Measurements from ENCODE around the gene DNPH1. TPM values are rescaled to one million over a fixed set of nuclear protein-coding genes. Genes with fewer than 3 reads are reported as not detected.

The DNPH1 gene
- total RNA-seq, 1 donor from 2014 or later: 71.6 TPM

DNA sequence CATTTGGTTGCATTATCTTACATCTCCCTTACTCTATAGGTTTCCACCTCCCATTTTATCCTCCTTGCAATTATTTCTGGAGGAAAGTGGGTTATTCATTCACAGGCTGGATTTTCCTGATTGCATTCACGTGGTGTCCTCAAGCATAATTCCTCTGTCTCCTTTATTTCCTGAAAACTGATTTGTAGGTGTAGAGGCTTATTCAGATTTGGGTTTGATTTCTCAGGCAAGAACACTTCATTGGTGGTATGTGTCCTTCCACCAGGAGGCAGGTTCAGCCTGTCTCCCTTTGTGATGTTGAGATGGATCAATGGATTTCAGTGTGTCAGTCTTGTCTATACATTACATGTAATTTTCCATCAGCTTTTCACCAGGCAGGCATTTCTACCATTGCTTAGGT is 17.3 kb downstream of the DNPH1 start:
- Mint-ChIP-seq H3K36me3 (ENCODE audit: low read depth) (peaks cover 18% of the 10 kb centered on the region), H3K9me3 (no peaks in the 10 kb centered on the region), H3K27me3 (ENCODE audit: insufficient read depth) (no peaks in the 10 kb centered on the region), H3K27ac (no peak overlapping the region), H3K4me3 (no peak overlapping the region), H3K4me1 (ENCODE audit: low read depth) (no peaks in the 10 kb centered on the region)
- intact Hi-C loops (cut with micrococcal nuclease): no loop called here
- no peak for DNase-seq (ENCODE audit: low spot score)

DNA sequence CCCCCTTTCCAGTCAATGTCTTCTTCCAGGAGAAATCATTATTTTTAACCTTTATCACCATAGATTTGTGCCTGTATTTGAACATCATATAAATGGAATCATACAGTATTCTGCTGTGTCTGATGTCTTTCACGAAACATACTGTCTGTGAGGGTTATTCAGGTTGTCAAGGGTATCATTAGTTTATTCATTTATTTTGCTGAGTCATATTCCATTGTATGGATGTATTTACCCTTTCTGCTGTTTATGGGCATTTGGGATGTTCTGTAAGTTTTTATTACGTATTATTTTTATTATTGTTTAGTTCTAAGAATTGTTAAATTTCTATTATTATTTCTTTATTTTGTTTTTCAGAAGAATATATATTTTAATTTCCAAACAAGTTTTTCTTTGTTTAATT is 22.0 kb downstream of the DNPH1 start:
- intact Hi-C loops (cut with micrococcal nuclease): no loop called here
- DNase-seq (ENCODE audit: low spot score): no peak
- H3K9me3 Mint-ChIP-seq: no peaks in the 10 kb centered on the region
- no peaks in the 10 kb centered on the region for H3K27me3 Mint-ChIP-seq (ENCODE audit: insufficient read depth)
- H3K4me3 Mint-ChIP-seq: no peak overlapping the region
- peaks cover 23% of the 10 kb centered on the region for H3K36me3 Mint-ChIP-seq (ENCODE audit: low read depth)
- no peak overlapping the region for H3K27ac Mint-ChIP-seq
- H3K4me1 Mint-ChIP-seq (ENCODE audit: low read depth): no peaks in the 10 kb centered on the region

- Mint-ChIP-seq H3K4me1 (ENCODE audit: low read depth) (no peaks in the 10 kb centered on the region), H3K36me3 (ENCODE audit: low read depth) (peaks cover 27% of the 10 kb centered on the region)
Measured at GRCh38 chr6:43205849-43206248, 23.4 kb downstream of the DNPH1 start.

GRCh38 chr6:43204271-43205105 is 24.8 kb downstream of the DNPH1 start:
- Mint-ChIP-seq H3K9me3 (no peaks in the 10 kb centered on the region), H3K4me3 (no peak overlapping the region), H3K4me1 (ENCODE audit: low read depth) (no peaks in the 10 kb centered on the region), H3K27me3 (ENCODE audit: insufficient read depth) (no peaks in the 10 kb centered on the region), H3K27ac (peak overlapping the region; percentile 65), H3K36me3 (ENCODE audit: low read depth) (peaks cover 33% of the 10 kb centered on the region)
- no peak for DNase-seq (ENCODE audit: low spot score)
- intact Hi-C loops (cut with micrococcal nuclease): no loop called here

More at GRCh38 chr6:43205849-43206248, 23.4 kb downstream of the DNPH1 start:
- no peak for DNase-seq (ENCODE audit: low spot score)
- Mint-ChIP-seq H3K4me3 (no peak overlapping the region), H3K9me3 (no peaks in the 10 kb centered on the region), H3K27me3 (ENCODE audit: insufficient read depth) (no peaks in the 10 kb centered on the region), H3K27ac (no peak overlapping the region)
- intact Hi-C loops (cut with micrococcal nuclease): no loop called here

DNA sequence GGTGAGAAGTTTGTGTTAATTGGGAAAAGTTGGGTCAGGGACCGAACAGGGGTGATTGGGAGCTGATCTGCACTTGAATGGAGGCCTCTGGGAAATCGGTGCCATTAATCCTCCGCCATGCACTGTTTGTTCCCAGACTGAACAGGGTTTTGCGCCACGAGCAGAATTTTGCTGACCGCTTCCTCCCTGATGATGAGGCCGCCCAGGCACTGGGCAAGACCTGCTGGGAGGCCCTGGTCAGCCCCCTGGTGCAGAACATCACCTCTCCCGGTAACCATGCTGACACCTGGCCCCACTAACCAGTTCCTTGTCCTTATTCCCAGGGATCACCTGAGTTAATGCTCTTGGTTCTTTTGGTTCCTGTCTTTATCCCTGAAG is 25.6 kb downstream of the DNPH1 start:
- Mint-ChIP-seq H3K36me3 (ENCODE audit: low read depth) (peaks cover 33% of the 10 kb centered on the region), H3K4me3 (no peak overlapping the region), H3K4me1 (ENCODE audit: low read depth) (no peaks in the 10 kb centered on the region), H3K27ac (no peak overlapping the region), H3K27me3 (ENCODE audit: insufficient read depth) (no peaks in the 10 kb centered on the region), H3K9me3 (no peaks in the 10 kb centered on the region)
- no peak for DNase-seq (ENCODE audit: low spot score)
- intact Hi-C loops (cut with micrococcal nuclease): no loop called here

GRCh38 chr6:43203029-43203717 is 26.1 kb downstream of the DNPH1 start:
- intact Hi-C loops (cut with micrococcal nuclease): no loop called here
- Mint-ChIP-seq H3K4me1 (ENCODE audit: low read depth) (no peaks in the 10 kb centered on the region), H3K36me3 (ENCODE audit: low read depth) (peaks cover 33% of the 10 kb centered on the region), H3K4me3 (no peak overlapping the region), H3K27ac (no peak overlapping the region), H3K9me3 (no peaks in the 10 kb centered on the region), H3K27me3 (ENCODE audit: insufficient read depth) (no peaks in the 10 kb centered on the region)
- no peak for DNase-seq (ENCODE audit: low spot score)

DNA sequence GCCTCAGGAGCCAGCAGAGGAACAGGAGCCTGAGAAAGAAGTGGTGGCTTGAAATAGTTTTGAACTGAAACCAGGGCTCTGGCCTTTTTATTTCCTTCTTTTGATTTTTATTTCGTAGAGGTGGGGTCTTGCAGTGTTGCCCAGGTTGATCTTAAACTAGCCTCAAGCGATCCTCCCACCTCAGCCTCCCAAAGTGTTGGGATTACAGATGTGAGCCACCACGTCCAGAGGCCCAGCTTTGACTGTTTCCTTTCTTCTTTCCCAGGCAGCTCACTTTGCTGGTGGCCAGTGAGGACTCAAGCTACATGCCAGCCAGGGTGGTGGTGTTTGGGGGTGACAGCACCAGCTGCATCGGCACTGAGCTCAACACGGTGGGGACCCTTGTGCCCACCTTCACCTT is 26.8 kb downstream of the DNPH1 start:
- DNase-seq (ENCODE audit: low spot score): no peak
- intact Hi-C loops (cut with micrococcal nuclease): no loop called here
- Mint-ChIP-seq H3K27ac (no peak overlapping the region), H3K27me3 (ENCODE audit: insufficient read depth) (no peaks in the 10 kb centered on the region), H3K4me3 (no peak overlapping the region), H3K4me1 (ENCODE audit: low read depth) (no peaks in the 10 kb centered on the region), H3K36me3 (ENCODE audit: low read depth) (peaks cover 35% of the 10 kb centered on the region), H3K9me3 (no peaks in the 10 kb centered on the region)

DNA sequence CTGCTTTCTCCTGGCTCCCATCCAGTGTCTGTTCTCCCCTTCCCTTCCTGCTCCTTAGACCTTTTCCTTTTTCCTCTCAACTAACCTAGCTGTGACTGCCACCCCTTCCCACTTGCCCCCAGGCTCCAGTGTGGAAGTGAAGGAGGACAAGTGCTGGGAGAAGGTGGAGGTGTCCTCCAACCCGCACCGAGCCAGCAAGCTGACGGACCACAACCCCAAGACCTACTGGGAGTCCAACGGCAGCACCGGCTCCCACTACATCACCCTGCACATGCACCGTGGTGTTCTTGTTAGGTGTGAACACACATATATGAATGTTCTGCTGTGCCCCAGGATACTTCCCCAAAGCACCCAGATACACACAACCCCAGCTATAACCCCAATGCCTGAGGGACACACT is 28.7 kb downstream of the DNPH1 start:
- Mint-ChIP-seq H3K9me3 (no peaks in the 10 kb centered on the region), H3K36me3 (ENCODE audit: low read depth) (peaks cover 38% of the 10 kb centered on the region), H3K27me3 (ENCODE audit: insufficient read depth) (no peaks in the 10 kb centered on the region), H3K4me1 (ENCODE audit: low read depth) (no peaks in the 10 kb centered on the region), H3K4me3 (no peak overlapping the region), H3K27ac (no peak overlapping the region)
- intact Hi-C loops (cut with micrococcal nuclease): no loop called here
- no peak for DNase-seq (ENCODE audit: low spot score)

- intact Hi-C loops (cut with micrococcal nuclease): no loop called here
- no peak overlapping the region for H3K4me3 Mint-ChIP-seq
- H3K27ac Mint-ChIP-seq: no peak overlapping the region
- H3K9me3 Mint-ChIP-seq: no peaks in the 10 kb centered on the region
- no peaks in the 10 kb centered on the region for H3K27me3 Mint-ChIP-seq (ENCODE audit: insufficient read depth)
- H3K4me1 Mint-ChIP-seq (ENCODE audit: low read depth): no peaks in the 10 kb centered on the region
- peaks cover 40% of the 10 kb centered on the region for H3K36me3 Mint-ChIP-seq (ENCODE audit: low read depth)
- no peak for DNase-seq (ENCODE audit: low spot score)
Measured at GRCh38 chr6:43199912-43200311, 29.4 kb downstream of the DNPH1 start.

GRCh38 chr6:43196337-43196736 is 32.9 kb downstream of the DNPH1 start:
- no peak overlapping the region for H3K4me3 Mint-ChIP-seq
- H3K4me1 Mint-ChIP-seq (ENCODE audit: low read depth): no peaks in the 10 kb centered on the region
- intact Hi-C loops (cut with micrococcal nuclease): no loop called here
- DNase-seq (ENCODE audit: low spot score): no peak
- H3K9me3 Mint-ChIP-seq: no peaks in the 10 kb centered on the region
- H3K27ac Mint-ChIP-seq: no peak overlapping the region
- H3K27me3 Mint-ChIP-seq (ENCODE audit: insufficient read depth): no peaks in the 10 kb centered on the region
- peaks cover 42% of the 10 kb centered on the region for H3K36me3 Mint-ChIP-seq (ENCODE audit: low read depth)

- intact Hi-C loops (cut with micrococcal nuclease): no loop called here
- Mint-ChIP-seq H3K27ac (no peak overlapping the region), H3K36me3 (ENCODE audit: low read depth) (peaks cover 29% of the 10 kb centered on the region), H3K4me3 (no peak overlapping the region), H3K27me3 (ENCODE audit: insufficient read depth) (no peaks in the 10 kb centered on the region), H3K4me1 (ENCODE audit: low read depth) (no peaks in the 10 kb centered on the region), H3K9me3 (no peaks in the 10 kb centered on the region)
- DNase-seq (ENCODE audit: low spot score): no peak
Measured at GRCh38 chr6:43193929-43194328, 35.4 kb downstream of the DNPH1 start.

GRCh38 chr6:43192911-43193310 is 36.4 kb downstream of the DNPH1 start:
- no peak overlapping the region for H3K4me3 Mint-ChIP-seq
- H3K9me3 Mint-ChIP-seq: no peaks in the 10 kb centered on the region
- intact Hi-C loops (cut with micrococcal nuclease): no loop called here
- DNase-seq (ENCODE audit: low spot score): no peak
- no peak overlapping the region for H3K27ac Mint-ChIP-seq
- H3K4me1 Mint-ChIP-seq (ENCODE audit: low read depth): no peaks in the 10 kb centered on the region
- H3K27me3 Mint-ChIP-seq (ENCODE audit: insufficient read depth): no peaks in the 10 kb centered on the region
- peaks cover 29% of the 10 kb centered on the region for H3K36me3 Mint-ChIP-seq (ENCODE audit: low read depth)

- H3K27ac Mint-ChIP-seq: no peak overlapping the region
- no peak overlapping the region for H3K4me3 Mint-ChIP-seq
- no peaks in the 10 kb centered on the region for H3K27me3 Mint-ChIP-seq (ENCODE audit: insufficient read depth)
- intact Hi-C loops (cut with micrococcal nuclease): no loop called here
- H3K9me3 Mint-ChIP-seq: no peaks in the 10 kb centered on the region
- peaks cover 12% of the 10 kb centered on the region for H3K4me1 Mint-ChIP-seq (ENCODE audit: low read depth)
- DNase-seq (ENCODE audit: low spot score): no peak
- peaks cover 23% of the 10 kb centered on the region for H3K36me3 Mint-ChIP-seq (ENCODE audit: low read depth)
Measured at GRCh38 chr6:43189776-43190304, 39.4 kb downstream of the DNPH1 start.

Data from activated T-helper 1 cell treated with anti-CD3 and anti-CD28 coated beads, Interleukin-12 subunit alpha, Interleukin-12 subunit beta, Interleukin-2, Interleukin-4 antibody, amounts not matched to agents 30 ng/mL and 10 ng/mL and 1 ng/mL, durations not matched to agents 14 hours and 24 hours and 36 hours (primary cell).